Dermis lymphatic vessel endothelial cell (primary cell): ENCODE results near the gene RTL1. TPM values are rescaled to one million over a fixed set of nuclear protein-coding genes. Genes with fewer than 3 reads are reported as not detected.

ENCODE experiments used
- total RNA-seq: library from RNA; depleted of rRNA; stranded (reverse); fragments of >200 nt; gene quantifications from 2 replicates; pipeline ENCODE4 v1.2.1, GENCODE V29; 2014

Gene RTL1
- not detected in 2 replicates for total RNA-seq

GRCh38 chr14:100903672-100904185 is at the start of gene RTL1:
Gene RTL1, minus strand, starts transcription at chr14:100903722. Its CDS starts 18,934 bp downstream, at chr14:100884788.

Other genes with a start within 250 kb of the RTL1 start
- gene DLK1, start 176.8 kb downstream of the RTL1 start, total RNA-seq: not detected in 2 replicates
- 2.7 and 5.2 TPM in 2 replicates for gene MEG3, start 77.6 kb downstream of the RTL1 start, total RNA-seq